Transverse colon (tissue), 4 donors: Measurements from ENCODE around the gene SPPL3. TPM values are rescaled to one million over a fixed set of nuclear protein-coding genes. Genes with fewer than 3 reads are reported as not detected.

Experiments used
- DNase-seq: peaks from one replicate; pipeline ENCODE4 v3.0.0-alpha.2; 2019
- H3K27ac ChIP-seq, 4 donors: fragments of 200-600 bp; sonication (generic); 2 replicates each; pipeline ENCODE4 v1.5.1; 2016 to 2018; ENCODE audit warnings: inconsistent platforms in 4 of 4
- H3K27me3 ChIP-seq: fragments of 200-600 bp; sonication (generic); 2 replicates; pipeline ENCODE4 v1.5.1; 2017; ENCODE audit warnings: inconsistent platforms
- H3K36me3 ChIP-seq, 4 donors: fragments of 200-600 bp; sonication (generic); 2 replicates each; pipeline ENCODE4 v1.5.1; 2017 to 2019; ENCODE audit warnings: inconsistent platforms in 4 of 4
- H3K4me1 ChIP-seq, 4 donors: fragments of 200-600 bp; sonication (generic); 2 replicates each; pipeline ENCODE4 v1.5.1; 2017 to 2020; ENCODE audit warnings: inconsistent platforms in 4 of 4
- H3K4me3 ChIP-seq, 4 donors: fragments of 200-600 bp; sonication (generic); 1 replicate in 1 of 4; 2 replicates in 3 of 4; pipeline versions ENCODE4 v1.5.1 to v1.6.1; 2017 to 2019; ENCODE audit warnings: inconsistent platforms in 4 of 4
- H3K9me3 ChIP-seq, 2 donors: fragments of 200-600 bp; sonication (generic); 2 replicates each; pipeline ENCODE4 v1.5.1; 2017 to 2019; ENCODE audit warnings: inconsistent platforms in 2 of 2
- CTCF ChIP-seq, 5 experiments: fragments of 200-600 bp in 3 of 5; fragments of 450-650 bp in 2 of 5; sonication (generic) in 3 of 5; IDR thresholded peaks; 1 replicate in 2 of 5; 2 replicates in 3 of 5; pipeline ENCODE4 v1.5.1; 2016 to 2017; ENCODE audit warnings: antibody characterized with exemption in 5 of 5, inconsistent platforms in 3 of 5, mild to moderate bottlenecking in 2 of 5, moderate library complexity in 1 of 5
- EP300 ChIP-seq: sonication (generic); formaldehyde crosslinking; IDR thresholded peaks from one replicate; pipeline ENCODE4 v1.6.1; 2017; ENCODE audit warnings: antibody characterized with exemption, low read depth
- POLR2A ChIP-seq: fragments of 450-650 bp; IDR thresholded peaks from one replicate; pipeline ENCODE4 v1.6.1; 2016; ENCODE audit warnings: antibody characterized with exemption, mild to moderate bottlenecking, moderate library complexity
- POLR2AphosphoS5 ChIP-seq, 3 donors: sonication (generic); formaldehyde crosslinking; IDR thresholded peaks; one replicate each; pipeline ENCODE4 v1.6.1; 2016; ENCODE audit warnings: antibody characterized with exemption in 3 of 3
- WGBS, 2 donors: methylation state at CpG; one replicate each; pipeline ENCODE4 v1.1.5; 2018; ENCODE audit warnings: low coverage in 1 of 2; 5-methylcytosine and 5-hydroxymethylcytosine counted together
- in situ Hi-C, 4 donors: fragments of 200-750 bp; cut with MboI; loops; one replicate each; pipeline versions ENCODE4 v1.15.0 to v1.15.1; 2017; ENCODE audit warnings: low sequenced_read_pairs in 3 of 4, low pct_ligation_motif_present in 1 of 4, low pct_unique_long_range_greater_than_20kb in 1 of 4
- intact Hi-C: fragments of 100-400 bp; cut with DNase I; formaldehyde crosslinking; loops from one replicate; pipeline ENCODE4 v1.15.1; 2023; ENCODE audit warnings: low total_unique reads
- total RNA-seq, 4 donors: library from RNA; depleted of rRNA; stranded (reverse); fragments of >200 nt; gene quantifications; one replicate each; pipeline ENCODE4 v1.1.0, GENCODE V29; 2016

SPPL3 gene
- total RNA-seq, 4 donors from 2014 or later, result 34.7 to 45.4 (median 41.6) TPM

GRCh38 chr12:120814203-120814902, 89.8 kb downstream of the SPPL3 start:
- no peaks in the 10 kb centered on the region for H3K27me3 ChIP-seq
- H3K27ac ChIP-seq, result no peak overlapping the region
- no peak for TF ChIP-seq EP300
- no peak for TF ChIP-seq POLR2A
- TF ChIP-seq POLR2AphosphoS5 (IDR thresholded peaks at IDR 0.05), result no peak
- no peak for TF ChIP-seq CTCF (IDR thresholded peaks at IDR 0.05)
- peaks cover 0 to 5% (median 0%) of the 10 kb centered on the region in 4 donors for H3K36me3 ChIP-seq
- DNase-seq, result no peak
- in situ Hi-C loops, result no loop called here
- intact Hi-C loops, result no loop called here
- no peak overlapping the region for H3K4me3 ChIP-seq
- no peaks in the 10 kb centered on the region for H3K9me3 ChIP-seq
- H3K4me1 ChIP-seq, result peaks cover 0 to 33% (median 13%) of the 10 kb centered on the region in 4 donors
- WGBS, 2 donors, result 78 to 87% methylated on average over 2 of the region's 2 CpGs

- no peak overlapping the region for H3K27ac ChIP-seq
- H3K4me3 ChIP-seq, result no peak overlapping the region
- peaks cover 0 to 33% (median 10%) of the 10 kb centered on the region in 4 donors for H3K4me1 ChIP-seq
- H3K9me3 ChIP-seq, result no peaks in the 10 kb centered on the region
- in situ Hi-C loops, result no loop called here
- 94 to 97% methylated on average over 2 of the region's 2 CpGs for WGBS, 2 donors
- peaks cover 0 to 5% (median 0%) of the 10 kb centered on the region in 4 donors for H3K36me3 ChIP-seq
- DNase-seq, result no peak
- intact Hi-C loops, result no loop called here
- TF ChIP-seq EP300 (no peak), POLR2AphosphoS5 (IDR thresholded peaks at IDR 0.05) (no peak), POLR2A (no peak), CTCF (IDR thresholded peaks at IDR 0.05) (no peak)
- H3K27me3 ChIP-seq, result no peaks in the 10 kb centered on the region
These were observed 90.5 kb downstream of the SPPL3 start for GRCh38 chr12:120813588-120814153.

GRCh38 chr12:120810021-120810420, 94.1 kb downstream of the SPPL3 start:
- Histone ChIP-seq H3K27me3 (no peaks in the 10 kb centered on the region), H3K36me3 (peaks cover 0 to 5% (median 2%) of the 10 kb centered on the region in 4 donors), H3K4me1 (peaks cover 0 to 12% (median 1%) of the 10 kb centered on the region in 4 donors), H3K27ac (no peak overlapping the region), H3K4me3 (no peak overlapping the region), H3K9me3 (no peaks in the 10 kb centered on the region)
- TF ChIP-seq POLR2AphosphoS5 (IDR thresholded peaks at IDR 0.05) (no peak), POLR2A (no peak), EP300 (no peak), CTCF (IDR thresholded peaks at IDR 0.05) (no peak)
- DNase-seq, result no peak
- WGBS, 2 donors, result 93% methylated on average over 2 to 3 of the region's 3 CpGs
- intact Hi-C loops, result no loop called here
- in situ Hi-C loops, result no loop called here

- TF ChIP-seq POLR2AphosphoS5 (IDR thresholded peaks at IDR 0.05) (no peak), POLR2A (no peak)
- Histone ChIP-seq H3K9me3 (no peaks in the 10 kb centered on the region), H3K4me1 (peaks cover 0 to 5% (median 4%) of the 10 kb centered on the region in 4 donors), H3K36me3 (peaks cover 0 to 4% (median 0%) of the 10 kb centered on the region in 4 donors), H3K27ac (no peak overlapping the region), H3K27me3 (no peaks in the 10 kb centered on the region), H3K4me3 (no peak overlapping the region)
- DNase-seq, result no peak
- intact Hi-C loops (no loop called here), in situ Hi-C loops (no loop called here)
These were observed 99.7 kb downstream of the SPPL3 start for GRCh38 chr12:120804428-120804827.
